Activated CD4-positive, CD25-positive, alpha-beta regulatory T cell (primary cell): Measurements from ENCODE around the gene GRM3.

Source experiments
- DNase-seq, 4 experiments: peaks; one replicate each; lab custom pipeline; 2025; lab: John Stamatoyannopoulos, UW

GRM3 gene

GRCh38 chr7:86786376-86786775 is 142.7 kb downstream of the GRM3 start:
- no peak for DNase-seq

DNA sequence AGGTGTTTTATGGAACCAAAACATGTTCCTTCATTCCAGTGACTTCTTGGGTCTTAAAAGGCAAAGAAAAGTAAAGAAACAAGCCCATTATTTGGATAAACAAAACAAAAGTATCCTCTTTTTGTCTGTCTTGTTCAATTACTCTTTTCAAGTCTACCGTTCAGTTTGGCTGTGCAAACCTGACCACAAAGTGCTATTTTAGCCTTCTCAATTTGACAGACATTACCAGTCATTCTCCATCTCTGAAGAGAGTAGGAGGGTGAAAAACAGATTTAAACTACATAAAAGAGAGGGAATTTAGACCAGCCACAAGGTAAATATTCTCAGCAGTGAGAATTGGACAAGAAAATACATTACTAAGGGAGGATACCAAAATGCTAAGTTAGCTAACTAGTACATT is 145.2 kb downstream of the GRM3 start:
- DNase-seq = no peak

DNA sequence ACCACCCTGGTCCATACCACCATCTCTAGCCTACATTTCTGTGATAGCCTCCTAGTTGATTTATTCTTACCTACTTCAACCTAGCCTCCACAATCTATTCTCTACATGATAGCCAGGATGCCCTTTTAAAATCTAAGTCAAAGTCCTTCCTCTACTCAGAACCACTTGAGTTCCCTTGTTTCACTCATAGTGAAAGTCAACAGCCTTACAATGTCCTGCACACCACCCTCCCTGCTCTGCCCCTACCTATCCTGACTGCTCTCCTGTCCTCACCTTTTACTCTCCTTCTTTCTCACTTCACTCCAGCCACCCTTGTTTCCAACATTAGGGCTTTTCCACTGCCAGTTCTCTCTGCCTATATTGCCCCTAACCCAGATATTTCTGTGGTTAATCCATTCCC is 146.7 kb downstream of the GRM3 start:
- DNase-seq = no peak

- no peak for DNase-seq
These were observed 148.6 kb downstream of the GRM3 start for GRCh38 chr7:86792260-86792659.

DNA sequence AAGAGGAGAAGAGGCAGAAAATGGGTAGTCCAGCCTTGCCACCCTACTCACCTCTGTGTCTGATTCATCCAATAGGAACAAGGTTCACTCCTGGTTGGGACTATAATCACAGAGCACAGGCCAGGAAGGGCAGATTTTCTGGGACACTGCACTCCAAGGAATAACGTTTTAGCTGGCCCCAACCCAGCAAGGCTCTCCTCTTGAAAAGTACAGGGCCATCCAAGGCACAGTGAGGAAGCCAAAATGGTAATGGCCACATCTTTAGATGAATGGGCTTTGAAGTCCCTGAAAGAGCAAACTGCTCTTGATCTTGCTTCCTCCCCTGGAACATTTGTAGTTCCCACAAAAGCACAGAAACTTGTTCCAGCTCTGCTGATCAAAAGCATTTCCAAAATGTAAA is 149.4 kb downstream of the GRM3 start:
- DNase-seq = no peak

- DNase-seq = no peak
These were observed 171.1 kb downstream of the GRM3 start for GRCh38 chr7:86814661-86815379.

DNA sequence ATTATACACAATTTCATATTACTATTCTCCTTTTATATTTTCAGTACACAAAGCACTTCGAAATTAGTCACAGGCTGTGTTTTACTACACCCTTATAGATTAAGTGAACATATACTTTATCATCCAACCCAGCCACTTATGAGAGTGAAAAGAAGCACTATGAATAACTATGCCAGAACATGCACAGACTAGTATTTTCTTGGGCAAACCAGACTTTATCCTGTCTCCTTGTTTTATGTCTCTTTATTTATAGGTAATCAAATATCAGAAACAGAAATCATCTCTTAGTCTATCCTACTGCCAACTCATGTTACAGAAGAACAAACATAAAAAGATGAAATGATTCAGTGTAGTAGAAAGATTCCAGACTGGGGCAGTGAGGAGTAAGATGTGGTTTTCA is 171.8 kb downstream of the GRM3 start:
- no peak for DNase-seq

DNA sequence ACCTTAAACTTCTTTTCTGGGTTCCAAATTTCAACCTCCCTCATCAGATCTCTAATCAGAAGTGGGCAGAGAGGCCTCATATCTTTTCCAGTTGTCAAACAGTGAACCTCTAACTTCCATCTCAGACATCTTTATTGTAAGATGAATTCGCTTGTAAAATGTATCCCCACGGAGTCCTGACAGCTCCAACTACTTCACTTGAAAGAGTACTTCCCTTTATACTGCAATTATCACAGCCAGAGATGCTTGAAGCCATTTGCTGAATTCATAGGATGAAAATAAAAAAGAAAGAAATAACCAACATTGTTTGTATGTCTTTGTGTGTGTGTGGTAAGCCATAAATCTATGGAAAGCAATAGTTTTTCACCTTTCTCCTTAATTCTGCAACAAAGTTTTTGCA is 175.2 kb downstream of the GRM3 start:
- no peak for DNase-seq

DNA sequence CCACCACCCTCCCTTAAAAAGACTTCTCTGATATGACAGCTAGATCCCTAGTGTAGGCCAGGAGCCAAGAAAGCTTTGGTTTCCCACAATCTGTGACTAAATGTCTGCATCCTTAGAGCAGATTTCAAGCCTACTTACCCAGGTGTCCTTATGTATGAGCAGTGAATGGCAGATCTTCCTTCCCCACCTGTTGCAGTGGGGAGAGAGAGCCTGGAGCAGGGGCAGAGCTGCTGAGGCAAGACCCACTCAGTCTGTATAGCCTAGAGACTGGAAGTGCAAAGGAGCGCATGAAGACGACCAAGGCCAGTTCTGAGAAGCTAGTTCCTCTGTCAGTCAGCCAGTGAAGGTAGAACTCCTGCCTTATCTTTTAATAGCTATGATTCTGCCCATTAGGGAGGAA is 180.1 kb downstream of the GRM3 start:
- DNase-seq = no peak

- DNase-seq = no peak
These were observed 181.6 kb downstream of the GRM3 start for GRCh38 chr7:86825264-86825663.

DNA sequence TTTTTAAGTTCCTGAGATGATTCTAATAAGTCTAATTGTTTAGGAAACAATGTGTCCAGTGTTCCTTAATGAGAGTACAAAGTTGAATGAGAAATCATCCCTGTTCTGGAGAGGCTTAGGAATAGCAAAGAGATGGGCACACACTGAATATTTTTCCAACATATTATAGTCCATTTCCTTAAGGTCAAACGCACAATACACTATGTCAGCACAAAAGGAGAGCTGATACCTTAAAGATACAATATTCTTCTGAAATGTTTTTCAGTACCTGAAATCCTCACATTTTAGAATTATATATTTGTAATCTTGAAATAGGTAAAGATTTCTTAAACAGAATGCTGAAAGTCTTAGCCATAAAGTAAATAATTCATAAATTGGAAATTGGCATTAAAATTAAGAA is 183.2 kb downstream of the GRM3 start:
- DNase-seq = no peak

- DNase-seq = no peak
These were observed 189.7 kb downstream of the GRM3 start for GRCh38 chr7:86833360-86833759.

GRCh38 chr7:86837235-86837634 is 193.5 kb downstream of the GRM3 start:
- DNase-seq = no peak

DNA sequence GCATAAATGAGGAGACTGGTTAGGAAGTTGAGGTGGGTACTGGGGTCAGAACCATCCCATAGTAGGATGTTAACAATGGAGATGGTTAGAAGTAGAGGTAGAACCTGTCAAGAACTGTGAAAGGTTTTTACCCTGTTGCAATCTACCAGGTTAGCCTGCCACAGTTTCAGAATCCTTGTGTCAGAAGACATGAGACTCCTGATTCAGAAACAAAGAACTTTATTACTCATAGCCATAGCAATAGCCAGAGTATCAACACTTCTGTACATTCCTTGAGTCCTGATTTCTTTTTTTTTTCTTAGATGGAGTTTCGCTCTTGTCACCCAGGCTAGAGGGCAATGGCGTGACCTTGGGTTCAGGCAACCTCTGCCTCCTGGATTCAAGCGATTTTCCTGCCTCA is 200.9 kb downstream of the GRM3 start:
- no peak for DNase-seq

GRCh38 chr7:86846494-86847190 is 202.9 kb downstream of the GRM3 start:
- DNase-seq = no peak

DNA sequence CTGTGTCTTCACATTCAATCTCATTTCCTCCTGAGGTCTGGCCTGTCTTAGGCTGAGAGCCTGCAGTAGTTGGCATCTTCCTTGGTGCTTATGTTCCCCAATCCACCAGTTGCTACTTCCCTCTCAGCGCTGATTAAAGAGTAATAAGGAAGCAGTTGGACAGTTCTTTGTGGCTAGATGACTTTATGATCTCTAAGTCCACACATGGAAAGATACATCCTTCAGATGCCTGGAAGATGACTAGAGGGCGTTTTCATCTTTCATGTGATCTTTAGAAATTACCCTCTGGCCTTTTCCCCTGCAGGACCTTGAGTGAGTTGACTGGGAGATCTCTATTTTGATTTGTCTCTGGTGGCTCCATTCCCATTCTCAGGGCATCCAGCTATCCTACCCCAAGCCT is 204.5 kb downstream of the GRM3 start:
- no peak for DNase-seq

DNA sequence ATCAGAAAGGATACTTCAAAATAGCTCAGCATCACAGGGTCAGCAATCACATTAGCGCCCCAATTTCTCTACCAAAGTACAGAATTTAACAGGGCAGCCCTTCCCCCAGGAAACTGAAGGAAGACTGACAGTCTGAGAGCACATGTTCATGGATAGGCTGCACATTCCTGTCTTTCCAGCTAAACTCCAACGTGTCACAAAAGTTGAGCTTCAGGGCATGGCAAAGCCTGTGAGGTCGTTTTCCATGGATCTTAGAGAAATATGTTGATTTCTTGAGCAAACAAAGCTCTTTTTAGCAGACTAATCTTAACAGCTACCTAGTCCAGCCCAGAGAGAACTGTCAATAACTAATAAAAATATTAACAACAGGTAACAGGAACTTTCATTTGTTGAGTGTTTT is 207.9 kb downstream of the GRM3 start:
- DNase-seq = no peak

- no peak for DNase-seq
These were observed 219.7 kb downstream of the GRM3 start for GRCh38 chr7:86863452-86863851.

- DNase-seq = no peak
These were observed 223.6 kb downstream of the GRM3 start for GRCh38 chr7:86867163-86867762.

GRCh38 chr7:86876146-86876545 is 232.4 kb downstream of the GRM3 start:
- DNase-seq = no peak

DNA sequence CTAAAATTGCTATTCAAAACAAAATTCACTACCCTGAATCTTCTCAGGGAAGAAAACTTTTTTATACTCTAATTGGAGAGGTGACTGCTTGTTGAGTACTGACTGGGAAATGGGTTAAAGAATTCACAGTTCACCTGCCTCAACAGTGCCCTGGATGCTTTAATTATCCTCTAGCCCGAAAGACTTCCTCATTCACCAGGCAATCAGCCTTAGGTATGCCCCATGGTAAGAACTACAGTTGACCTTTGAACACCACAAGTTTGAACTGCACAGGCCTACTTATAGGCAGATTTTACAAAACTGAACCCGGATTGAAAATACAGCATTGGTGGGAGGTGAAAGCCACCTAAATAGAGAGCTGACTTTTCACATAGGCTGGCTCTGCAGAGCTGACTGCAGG is 240.4 kb downstream of the GRM3 start:
- DNase-seq = no peak

DNA sequence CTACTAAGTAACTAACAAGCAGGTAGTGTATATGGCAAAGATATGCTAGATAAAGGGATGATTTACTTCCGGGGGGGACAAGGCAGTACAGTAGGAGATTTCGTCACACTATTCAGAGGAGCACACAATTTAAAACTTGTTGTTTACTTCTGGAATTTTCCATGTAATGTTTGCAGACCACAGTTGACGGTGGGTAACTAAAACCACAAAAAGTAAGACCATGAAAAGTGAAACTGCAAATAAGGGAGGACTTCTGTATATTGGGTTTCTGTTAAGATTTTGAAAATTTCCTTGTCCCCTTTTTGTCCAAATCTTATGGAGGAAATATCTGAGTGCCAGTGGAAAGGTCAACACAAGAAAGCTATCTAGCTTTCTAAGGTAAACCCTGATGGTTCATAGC is 245.8 kb downstream of the GRM3 start:
- DNase-seq = no peak

DNA sequence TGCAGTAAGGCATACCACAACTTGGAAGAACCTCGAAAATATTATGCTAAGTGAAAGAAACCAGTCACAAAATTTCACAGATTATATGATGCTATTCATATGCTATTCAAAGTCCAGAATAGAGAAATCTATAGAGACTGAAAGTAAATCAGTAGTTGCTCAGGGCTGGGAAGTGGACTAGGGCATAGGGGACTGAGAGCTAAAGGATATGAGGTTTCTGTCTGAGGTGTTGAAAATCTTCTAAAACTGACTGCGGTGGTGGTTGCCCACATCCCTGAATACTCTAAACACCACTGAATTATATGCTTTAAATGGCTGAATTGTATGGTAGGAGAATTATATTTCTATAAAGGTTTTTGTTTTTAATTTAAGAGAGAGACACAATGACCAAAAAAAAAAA is 254.5 kb downstream of the GRM3 start:
- no peak for DNase-seq

DNA sequence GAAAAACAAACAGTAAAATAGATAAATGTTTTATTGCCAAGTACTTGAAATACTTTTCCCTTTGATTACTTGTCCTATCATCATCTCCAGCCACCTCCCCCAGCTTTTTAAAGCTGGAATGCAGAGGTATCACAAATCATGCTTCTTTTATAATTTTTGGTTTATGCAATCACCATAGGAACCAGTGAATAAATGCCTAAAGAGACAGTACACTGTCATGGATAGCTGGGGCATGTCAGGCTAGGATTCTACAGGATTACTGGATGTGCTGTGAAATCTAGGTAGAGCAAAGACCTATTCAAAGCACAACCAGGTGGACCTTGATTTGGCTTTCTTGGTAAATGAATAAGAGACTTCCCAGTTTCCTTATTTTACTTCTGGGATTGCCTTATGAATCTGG is 257.2 kb downstream of the GRM3 start:
- no peak for DNase-seq
